SU-DHL-6 (cell line): ENCODE data around the gene NEK6.

ENCODE experiments used
- H2AFZ ChIP-seq: fragments of 200-600 bp; sonication (generic); 2 replicates; pipeline ENCODE4 v1.6.1; 2014; ENCODE audit warnings: low read depth, mild to moderate bottlenecking, moderate library complexity, mixed read lengths, antibody characterized with exemption, low read length; ENCODE audit not compliant: severe bottlenecking
- H3F3A ChIP-seq: fragments of 200-600 bp; shearing (Covaris generic); 2 replicates; pipeline ENCODE4 v1.6.0; 2016; ENCODE audit warnings: antibody characterized with exemption, mild to moderate bottlenecking; ENCODE audit not compliant: insufficient read depth
- H3K27ac ChIP-seq: fragments of 200-600 bp; sonication (generic); 2 replicates; pipeline ENCODE4 v1.5.1; 2016; ENCODE audit warnings: low read depth, mild to moderate bottlenecking, low read length, moderate library complexity, mixed read lengths
- H3K27me3 ChIP-seq: fragments of 200-600 bp; sonication (generic), shearing (Covaris generic); 2 replicates; pipeline ENCODE4 v1.6.0; 2014; ENCODE audit warnings: mild to moderate bottlenecking, low read length
- H3K36me3 ChIP-seq: fragments of 200-600 bp; sonication (generic); 2 replicates; pipeline ENCODE4 v1.6.1; 2014; ENCODE audit warnings: mild to moderate bottlenecking, low read length, mixed read lengths
- H3K4me2 ChIP-seq: fragments of 300-600, 200-600 bp; shearing (Covaris generic), sonication (generic); 2 replicates; pipeline ENCODE4 v1.6.0; 2014; ENCODE audit warnings: low read length, low read depth, mild to moderate bottlenecking; ENCODE audit not compliant: poor library complexity, severe bottlenecking
- H3K4me3 ChIP-seq: fragments of 200-600 bp; sonication (generic); 2 replicates; pipeline ENCODE4 v1.5.1; 2014; ENCODE audit warnings: antibody characterized with exemption, low read length, mild to moderate bottlenecking, mixed read lengths; ENCODE audit not compliant: insufficient read depth, poor library complexity, severe bottlenecking
- H3K79me2 ChIP-seq: fragments of 200-600 bp; sonication (generic); 2 replicates; pipeline ENCODE4 v1.6.1; 2014; ENCODE audit warnings: mild to moderate bottlenecking, low read length, moderate library complexity; ENCODE audit not compliant: insufficient read depth
- H3K9ac ChIP-seq: fragments of 200-600 bp; sonication (generic); 2 replicates; pipeline ENCODE4 v1.7.0; 2014; ENCODE audit warnings: mild to moderate bottlenecking, low read length
- H3K9me2 ChIP-seq: fragments of 200-600 bp; sonication (generic); replicated peaks from 2 replicates; pipeline ENCODE4 v1.6.1; 2014; ENCODE audit warnings: low read length; ENCODE audit not compliant: insufficient read depth
- H3K9me3 ChIP-seq: fragments of 200-600 bp; sonication (generic); 2 replicates; pipeline ENCODE4 v1.6.1; 2014; ENCODE audit warnings: low read length, mixed read lengths; ENCODE audit not compliant: insufficient read depth
- H4K20me1 ChIP-seq: fragments of 200-600 bp; sonication (generic); 2 replicates; pipeline ENCODE4 v1.6.1; 2014; ENCODE audit warnings: low read depth, mild to moderate bottlenecking, antibody characterized with exemption, low read length, moderate library complexity, mixed read lengths
- EZH2phosphoT487 ChIP-seq: fragments of 200-600 bp; sonication (generic), shearing (Covaris generic); conservative IDR thresholded peaks from 2 replicates; pipeline ENCODE4 v1.6.1; 2018; ENCODE audit warnings: mild to moderate bottlenecking, antibody characterized with exemption, low read length, moderate library complexity, mixed read lengths
- TF ChIP-seq, protein P1 (sequence below): fragments of 200-600 bp; sonication (generic); IDR thresholded peaks from one replicate; pipeline ENCODE4 v1.5.1; 2017; ENCODE audit warnings: antibody characterized with exemption, mild to moderate bottlenecking, low read length, moderate library complexity; ENCODE audit not compliant: insufficient read depth, poor library complexity, severe bottlenecking

NEK6 gene

DNA sequence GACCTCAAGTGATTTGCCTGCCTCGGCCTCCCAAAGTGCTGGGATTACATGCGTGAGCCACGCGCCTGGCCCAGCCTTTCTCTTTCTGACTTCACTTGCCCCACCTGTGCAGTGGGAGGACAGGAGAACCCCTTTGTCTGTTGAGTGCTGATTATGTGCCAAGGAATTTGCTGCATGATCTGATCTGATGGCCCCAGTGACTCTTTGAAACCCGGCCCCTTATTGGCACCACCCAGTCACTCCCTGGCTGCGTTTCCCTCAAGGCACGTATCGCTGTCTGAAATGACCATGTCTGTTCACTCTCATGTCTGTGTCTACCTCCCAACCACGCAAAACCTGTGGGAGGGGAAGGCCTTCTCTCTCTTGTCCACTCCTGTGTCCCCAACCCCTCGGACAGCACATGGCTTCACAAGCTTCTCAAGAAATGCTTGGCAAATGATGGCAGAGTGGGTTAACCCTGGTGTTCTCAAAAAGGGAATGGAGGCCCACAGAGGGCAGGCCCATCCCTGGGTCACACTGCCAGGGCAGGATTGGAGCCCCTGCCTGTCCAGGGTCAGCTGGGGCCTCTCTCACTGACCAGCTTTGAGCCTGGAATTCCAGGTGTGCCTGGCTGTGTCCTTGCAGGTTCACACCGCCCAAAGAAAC, 21.9 kb downstream of the NEK6 start:
- Histone ChIP-seq H3K9me3 (no peaks in the 10 kb centered on the region), H4K20me1 (peaks cover 26% of the 10 kb centered on the region; the same call in 1 of the 2 replicates), H3K4me2 (no peak overlapping the region), H3K27ac (no peak overlapping the region), H3F3A (peaks cover 13% of the 10 kb centered on the region; the same call in 1 of the 2 replicates), H3K4me3 (no peak overlapping the region), H3K9ac (no peak overlapping the region), H2AFZ (no peak overlapping the region), H3K27me3 (no peaks in the 10 kb centered on the region), H3K9me2 (no peaks in the 10 kb centered on the region), H3K36me3 (no peaks in the 10 kb centered on the region), H3K79me2 (peaks cover 100% of the 10 kb centered on the region)
- TF ChIP-seq EZH2phosphoT487, result no peak
- TF ChIP-seq, protein P1, sequence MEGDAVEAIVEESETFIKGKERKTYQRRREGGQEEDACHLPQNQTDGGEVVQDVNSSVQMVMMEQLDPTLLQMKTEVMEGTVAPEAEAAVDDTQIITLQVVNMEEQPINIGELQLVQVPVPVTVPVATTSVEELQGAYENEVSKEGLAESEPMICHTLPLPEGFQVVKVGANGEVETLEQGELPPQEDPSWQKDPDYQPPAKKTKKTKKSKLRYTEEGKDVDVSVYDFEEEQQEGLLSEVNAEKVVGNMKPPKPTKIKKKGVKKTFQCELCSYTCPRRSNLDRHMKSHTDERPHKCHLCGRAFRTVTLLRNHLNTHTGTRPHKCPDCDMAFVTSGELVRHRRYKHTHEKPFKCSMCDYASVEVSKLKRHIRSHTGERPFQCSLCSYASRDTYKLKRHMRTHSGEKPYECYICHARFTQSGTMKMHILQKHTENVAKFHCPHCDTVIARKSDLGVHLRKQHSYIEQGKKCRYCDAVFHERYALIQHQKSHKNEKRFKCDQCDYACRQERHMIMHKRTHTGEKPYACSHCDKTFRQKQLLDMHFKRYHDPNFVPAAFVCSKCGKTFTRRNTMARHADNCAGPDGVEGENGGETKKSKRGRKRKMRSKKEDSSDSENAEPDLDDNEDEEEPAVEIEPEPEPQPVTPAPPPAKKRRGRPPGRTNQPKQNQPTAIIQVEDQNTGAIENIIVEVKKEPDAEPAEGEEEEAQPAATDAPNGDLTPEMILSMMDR, result no peak

DNA sequence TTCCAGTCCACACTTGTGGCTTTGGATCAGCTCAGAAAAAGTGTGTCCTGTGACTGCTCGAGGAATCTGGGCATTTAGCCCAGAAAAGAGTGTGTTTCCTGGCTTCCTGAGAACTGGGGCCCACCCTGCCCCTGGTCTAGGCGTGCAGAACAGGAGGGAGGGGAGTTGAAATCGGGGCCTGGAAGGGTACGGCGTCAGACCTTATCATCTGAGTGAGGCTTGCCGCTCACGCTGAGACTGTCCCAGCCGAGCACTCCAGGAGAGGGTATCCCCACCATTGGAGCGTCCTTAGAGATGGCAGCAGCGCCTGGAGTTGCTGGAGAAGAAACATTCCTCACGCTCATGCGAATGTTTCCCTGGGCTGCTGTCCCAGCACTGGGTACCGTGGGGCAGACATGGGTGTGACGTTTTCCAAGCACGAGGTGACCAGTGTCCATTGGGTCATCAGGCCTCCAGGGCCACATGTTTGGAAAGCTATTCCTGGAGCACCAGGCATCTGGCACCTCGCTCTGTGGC, 22.5 kb downstream of the NEK6 start:
- no peak overlapping the region for H2AFZ ChIP-seq
- no peaks in the 10 kb centered on the region for H3K9me3 ChIP-seq
- no peak overlapping the region for H3K4me3 ChIP-seq
- H3K79me2 ChIP-seq, result peaks cover 100% of the 10 kb centered on the region
- no peak for TF ChIP-seq EZH2phosphoT487
- TF ChIP-seq, protein P1, result no peak
- no peaks in the 10 kb centered on the region for H3K9me2 ChIP-seq
- H4K20me1 ChIP-seq, result peaks cover 26% of the 10 kb centered on the region; the same call in 1 of the 2 replicates
- H3K9ac ChIP-seq, result no peak overlapping the region
- peaks cover 19% of the 10 kb centered on the region for H3F3A ChIP-seq
- no peak overlapping the region for H3K4me2 ChIP-seq
- H3K36me3 ChIP-seq, result no peaks in the 10 kb centered on the region
- no peak overlapping the region for H3K27ac ChIP-seq
- no peaks in the 10 kb centered on the region for H3K27me3 ChIP-seq

DNA sequence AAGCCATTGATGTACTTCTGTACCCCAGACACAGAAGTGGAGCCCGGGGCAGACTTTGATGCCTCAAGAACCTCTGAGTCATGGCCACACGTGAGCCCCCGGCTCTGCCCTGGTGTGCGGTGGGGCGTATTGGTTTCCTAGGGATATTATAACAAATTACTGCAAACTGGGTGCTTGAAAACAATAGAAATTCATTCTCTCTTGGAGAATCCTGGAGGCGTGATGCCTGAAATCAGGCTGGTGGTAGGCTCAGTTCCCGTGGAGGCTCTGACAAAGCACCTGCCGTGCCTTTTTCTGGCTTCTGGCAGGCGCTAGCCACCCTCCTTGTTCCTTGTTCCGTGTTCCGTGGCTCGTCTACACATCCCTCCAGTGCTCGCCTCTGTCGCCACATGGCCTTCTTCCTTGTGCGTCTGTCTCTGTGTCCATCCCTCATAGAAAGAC, 24.2 kb downstream of the NEK6 start:
- Histone ChIP-seq H3K27ac (peak overlapping the region; percentile 46), H4K20me1 (peaks cover 14% of the 10 kb centered on the region; the same call in 1 of the 2 replicates)

More for the DNA sequence above, 24.2 kb downstream of the NEK6 start:
- Histone ChIP-seq H3K36me3 (no peaks in the 10 kb centered on the region), H3K4me3 (no peak overlapping the region), H2AFZ (no peak overlapping the region), H3K27me3 (no peaks in the 10 kb centered on the region), H3K9me2 (no peaks in the 10 kb centered on the region), H3K4me2 (peak overlapping the region; percentile 1), H3K79me2 (peaks cover 99% of the 10 kb centered on the region), H3K9ac (no peak overlapping the region), H3K9me3 (no peaks in the 10 kb centered on the region), H3F3A (peaks cover 29% of the 10 kb centered on the region)
- no peak for TF ChIP-seq EZH2phosphoT487
- TF ChIP-seq, protein P1, result no peak
